ENCODE measurements around the gene LYL1. TPM values are rescaled to one million over a fixed set of nuclear protein-coding genes. Genes with fewer than 3 reads are reported as not detected.

LYL1 gene
- total RNA-seq, 1 experiment from 2014 or later: 0.59 TPM

DNA sequence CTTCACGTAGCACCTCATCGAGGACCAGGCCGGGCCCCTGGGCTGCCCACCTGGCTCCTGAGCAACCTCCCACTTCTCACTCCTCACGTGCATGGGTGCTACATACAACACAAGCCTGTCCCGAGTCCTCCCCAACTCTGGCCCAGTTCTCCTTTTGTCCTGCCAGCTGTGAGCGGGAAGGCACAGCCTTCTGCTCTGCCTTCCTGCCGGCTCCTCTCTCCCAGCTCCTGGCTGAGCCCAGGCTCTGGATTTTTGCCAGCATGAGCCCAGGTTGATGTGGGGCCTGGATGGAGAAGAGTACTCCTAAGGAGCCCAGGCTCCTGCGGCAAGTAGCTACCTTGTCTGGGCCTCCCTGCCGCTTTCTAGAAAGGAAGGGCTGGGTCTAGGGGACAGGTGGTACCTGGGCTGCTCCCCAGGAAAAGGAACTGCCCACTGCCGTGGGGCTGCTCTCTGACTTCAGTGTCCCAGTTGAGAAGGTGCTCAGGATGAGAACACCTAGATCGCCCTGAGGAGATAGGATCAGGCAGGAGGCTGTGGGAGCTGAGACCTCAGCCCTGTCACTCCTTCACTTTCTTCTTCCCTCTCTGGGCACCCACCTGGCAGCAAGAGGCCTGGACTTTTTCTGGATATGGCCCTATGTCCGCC, 23.6 kb downstream of the LYL1 start:
- Mint-ChIP-seq H3K4me3 (ENCODE audit: unreplicated experiment) (no peak overlapping the region), H3K36me3 (ENCODE audit: insufficient read depth, unreplicated experiment) (no peaks in the 10 kb centered on the region), H3K27ac (ENCODE audit: unreplicated experiment) (no peak overlapping the region), H3K9me3 (ENCODE audit: unreplicated experiment) (no peaks in the 10 kb centered on the region), H3K4me1 (ENCODE audit: low read depth, unreplicated experiment) (no peaks in the 10 kb centered on the region), H3K27me3 (ENCODE audit: insufficient read depth, unreplicated experiment) (peaks cover 2% of the 10 kb centered on the region)
- no peaks in the 10 kb centered on the region for H3K9me3 ChIP-seq
- H3K36me3 ChIP-seq (ENCODE audit: control insufficient read depth, insufficient read depth, low read length): no peaks in the 10 kb centered on the region
- ChIA-PET POLR2A (interaction anchor here (0.5 kb wide), 1 partner anchor 24 kb away, joined by 5 read pairs; no protein-coding TSS in a partner anchor), CTCF (interaction anchor here (1.1 kb wide), 1 partner anchor 114 kb away, joined by 3 read pairs; no protein-coding TSS in a partner anchor)
- no peaks in the 10 kb centered on the region; the same call in 1 of the 2 replicates for H3K27me3 ChIP-seq (replicated peaks; ENCODE audit: control insufficient read depth, insufficient read depth, low read length)
- H3K4me3 ChIP-seq (ENCODE audit: low read depth, low read length): no peak overlapping the region
- intact Hi-C loops (cut with micrococcal nuclease; ENCODE audit: unreplicated experiment): no loop called here
- TF ChIP-seq, protein P1, sequence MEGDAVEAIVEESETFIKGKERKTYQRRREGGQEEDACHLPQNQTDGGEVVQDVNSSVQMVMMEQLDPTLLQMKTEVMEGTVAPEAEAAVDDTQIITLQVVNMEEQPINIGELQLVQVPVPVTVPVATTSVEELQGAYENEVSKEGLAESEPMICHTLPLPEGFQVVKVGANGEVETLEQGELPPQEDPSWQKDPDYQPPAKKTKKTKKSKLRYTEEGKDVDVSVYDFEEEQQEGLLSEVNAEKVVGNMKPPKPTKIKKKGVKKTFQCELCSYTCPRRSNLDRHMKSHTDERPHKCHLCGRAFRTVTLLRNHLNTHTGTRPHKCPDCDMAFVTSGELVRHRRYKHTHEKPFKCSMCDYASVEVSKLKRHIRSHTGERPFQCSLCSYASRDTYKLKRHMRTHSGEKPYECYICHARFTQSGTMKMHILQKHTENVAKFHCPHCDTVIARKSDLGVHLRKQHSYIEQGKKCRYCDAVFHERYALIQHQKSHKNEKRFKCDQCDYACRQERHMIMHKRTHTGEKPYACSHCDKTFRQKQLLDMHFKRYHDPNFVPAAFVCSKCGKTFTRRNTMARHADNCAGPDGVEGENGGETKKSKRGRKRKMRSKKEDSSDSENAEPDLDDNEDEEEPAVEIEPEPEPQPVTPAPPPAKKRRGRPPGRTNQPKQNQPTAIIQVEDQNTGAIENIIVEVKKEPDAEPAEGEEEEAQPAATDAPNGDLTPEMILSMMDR (IDR thresholded peaks at IDR 0.05; ENCODE audit: insufficient read depth in 1 of 2, low read depth in 1 of 2, low read length in 1 of 2, severe bottlenecking in 1 of 2, unreplicated experiment in 1 of 2): no peak
- DNase-seq: no peak
- no TSS peak for BruUV-seq (replicated peaks)
- H3K4me1 ChIP-seq: no peaks in the 10 kb centered on the region

DNA sequence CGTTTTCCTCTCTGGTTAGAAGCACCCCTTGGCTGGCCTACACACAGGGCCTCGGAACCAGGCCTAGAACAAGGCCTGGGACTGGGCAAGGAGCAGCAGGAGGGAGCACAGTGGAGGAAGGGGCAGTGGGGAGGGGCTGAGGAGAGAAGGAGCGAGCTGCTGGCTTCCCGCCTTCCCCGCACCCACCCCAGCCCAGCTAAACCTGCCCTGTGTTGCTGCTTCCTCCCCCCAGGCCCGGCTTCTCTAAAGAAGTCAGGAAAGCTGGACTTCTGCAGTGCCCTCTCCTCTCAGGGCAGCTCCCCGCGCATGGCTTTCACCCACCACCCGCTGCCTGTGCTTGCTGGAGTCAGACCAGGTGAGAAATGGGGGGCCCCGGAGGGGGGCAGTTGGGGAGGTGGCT, 24.3 kb downstream of the LYL1 start:
- no peak overlapping the region for H3K4me3 ChIP-seq (ENCODE audit: low read depth, low read length)
- H3K9me3 Mint-ChIP-seq (ENCODE audit: unreplicated experiment): no peaks in the 10 kb centered on the region
- ChIA-PET POLR2A (interaction anchor here (0.5 kb wide), 1 partner anchor 23 kb away, joined by 5 read pairs; no protein-coding TSS in a partner anchor), CTCF (no interaction called here)
- TF ChIP-seq, protein P1 (IDR thresholded peaks at IDR 0.05; ENCODE audit: insufficient read depth in 1 of 2, low read depth in 1 of 2, low read length in 1 of 2, severe bottlenecking in 1 of 2, unreplicated experiment in 1 of 2): no peak
- no peaks in the 10 kb centered on the region for H3K36me3 ChIP-seq (ENCODE audit: control insufficient read depth, insufficient read depth, low read length)
- H3K27me3 Mint-ChIP-seq (ENCODE audit: insufficient read depth, unreplicated experiment): peaks cover 2% of the 10 kb centered on the region
- no TSS peak for BruUV-seq (replicated peaks)
- H3K4me3 Mint-ChIP-seq (ENCODE audit: unreplicated experiment): no peak overlapping the region
- no peaks in the 10 kb centered on the region for H3K4me1 ChIP-seq
- no peaks in the 10 kb centered on the region for H3K4me1 Mint-ChIP-seq (ENCODE audit: low read depth, unreplicated experiment)
- H3K27me3 ChIP-seq (replicated peaks; ENCODE audit: control insufficient read depth, insufficient read depth, low read length): no peaks in the 10 kb centered on the region; the same call in 1 of the 2 replicates
- intact Hi-C loops (cut with micrococcal nuclease; ENCODE audit: unreplicated experiment): no loop called here
- H3K36me3 Mint-ChIP-seq (ENCODE audit: insufficient read depth, unreplicated experiment): no peaks in the 10 kb centered on the region
- no peak overlapping the region for H3K27ac Mint-ChIP-seq (ENCODE audit: unreplicated experiment)
- H3K9me3 ChIP-seq: no peaks in the 10 kb centered on the region
- DNase-seq: no peak

DNA sequence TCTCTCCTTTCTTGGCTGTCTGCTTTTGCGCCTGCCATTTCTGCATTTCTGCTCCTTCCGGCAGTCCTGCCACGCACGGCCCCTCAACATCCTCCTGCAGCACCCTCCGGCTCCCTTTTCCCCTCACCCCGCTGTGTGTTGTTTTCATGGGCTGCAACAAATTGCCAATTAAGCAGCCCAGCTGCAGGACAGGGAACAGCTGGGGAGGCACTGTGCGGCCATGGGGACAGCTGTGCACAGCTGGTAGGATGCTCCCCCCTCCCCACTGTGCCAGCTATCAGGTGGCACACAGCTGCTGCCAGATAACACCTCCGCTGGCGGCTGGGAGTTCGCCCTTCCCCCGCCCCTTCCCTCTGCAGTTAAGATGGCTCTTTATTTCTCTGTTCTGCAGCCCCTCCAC, 25.4 kb downstream of the LYL1 start:
- TF ChIP-seq, protein P1 (IDR thresholded peaks at IDR 0.05; ENCODE audit: insufficient read depth in 1 of 2, low read depth in 1 of 2, low read length in 1 of 2, severe bottlenecking in 1 of 2, unreplicated experiment in 1 of 2): no peak
- H3K4me1 ChIP-seq: no peaks in the 10 kb centered on the region
- no peaks in the 10 kb centered on the region for H3K36me3 ChIP-seq (ENCODE audit: control insufficient read depth, insufficient read depth, low read length)
- no peak for DNase-seq
- H3K27me3 ChIP-seq (replicated peaks; ENCODE audit: control insufficient read depth, insufficient read depth, low read length): no peaks in the 10 kb centered on the region
- no peaks in the 10 kb centered on the region for H3K9me3 ChIP-seq
- H3K36me3 Mint-ChIP-seq (ENCODE audit: insufficient read depth, unreplicated experiment): no peaks in the 10 kb centered on the region
- H3K9me3 Mint-ChIP-seq (ENCODE audit: unreplicated experiment): no peaks in the 10 kb centered on the region
- intact Hi-C loops (cut with micrococcal nuclease; ENCODE audit: unreplicated experiment): no loop called here
- POLR2A ChIA-PET: no interaction called here
- no TSS peak for BruUV-seq (replicated peaks)
- H3K4me3 Mint-ChIP-seq (ENCODE audit: unreplicated experiment): no peak overlapping the region
- H3K4me1 Mint-ChIP-seq (ENCODE audit: low read depth, unreplicated experiment): no peaks in the 10 kb centered on the region
- peaks cover 2% of the 10 kb centered on the region for H3K27me3 Mint-ChIP-seq (ENCODE audit: insufficient read depth, unreplicated experiment)
- no peak overlapping the region for H3K4me3 ChIP-seq (ENCODE audit: low read depth, low read length)
- no peak overlapping the region for H3K27ac Mint-ChIP-seq (ENCODE audit: unreplicated experiment)
- CTCF ChIA-PET: no interaction called here

All from Caco-2 (cell line).